SK-N-SH (cell line): ENCODE measurements around the gene CDC27. TPM values are rescaled to one million over a fixed set of nuclear protein-coding genes. Genes with fewer than 3 reads are reported as not detected.

Experiments used
- CTCF ChIA-PET: fragments of 300-600, 350-600 bp; formaldehyde crosslinking; extraction: SDS; loops from one replicate; lab custom pipeline; 2021; lab: Yijun Ruan, JAX
- POLR2A ChIA-PET: fragments of 350-600 bp; sonication (Branson Sonifier 250); formaldehyde crosslinking; extraction: SDS; loops from one replicate; lab custom pipeline; 2020; ENCODE audit warnings: antibody characterized with exemption, inconsistent platforms; lab: Yijun Ruan, JAX
- DNase-seq: peaks from one replicate; pipeline ENCODE4 v3.0.0; 2012
- H2AFZ ChIP-seq: fragments of 200-600 bp; sonication (generic); 2 replicates; pipeline ENCODE4 v1.8.1; 2016; ENCODE audit warnings: antibody characterized with exemption, mild to moderate bottlenecking, low read depth
- H3F3A ChIP-seq: fragments of 200-600 bp; sonication (generic); replicated peaks from 2 replicates; pipeline ENCODE3; 2016; ENCODE audit warnings: antibody characterized with exemption, mild to moderate bottlenecking; ENCODE audit not compliant: insufficient read depth
- H3K27ac ChIP-seq, 2 experiments: fragments of 200-500 bp in 1 of 2; fragments of 200-600 bp in 1 of 2; sonication (Bioruptor generic) in 1 of 2; sonication (generic), shearing (Covaris generic) in 1 of 2; 2 replicates each; pipeline versions ENCODE4 v1.5.1 to v1.6.1; 2014 to 2016; ENCODE audit warnings: low read depth in 2 of 2, inconsistent platforms in 1 of 2, low read length in 1 of 2, mild to moderate bottlenecking in 1 of 2, mixed read lengths in 1 of 2
- H3K27me3 ChIP-seq: fragments of 200-600 bp; sonication (generic), shearing (Covaris generic); 2 replicates; pipeline ENCODE4 v1.6.1; 2016; ENCODE audit warnings: mixed run types; ENCODE audit not compliant: insufficient read depth
- H3K36me3 ChIP-seq, 2 experiments: fragments of 200-500 bp in 1 of 2; fragments of 200-600 bp in 1 of 2; sonication (Bioruptor generic) in 1 of 2; sonication (generic) in 1 of 2; replicated peaks in 1 of 2; 2 replicates each; pipeline versions ENCODE3 to v1.5.1; 2014 to 2016; ENCODE audit warnings: low read length in 1 of 2, mild to moderate bottlenecking in 1 of 2; ENCODE audit not compliant: insufficient read depth in 2 of 2, control insufficient read depth in 1 of 2
- H3K4me1 ChIP-seq, 2 experiments: fragments of 200-500 bp in 1 of 2; fragments of 200-600 bp in 1 of 2; sonication (Bioruptor generic) in 1 of 2; sonication (generic), shearing (Covaris generic) in 1 of 2; 2 replicates each; pipeline versions ENCODE4 v1.5.1 to v1.6.1; 2014 to 2016; ENCODE audit warnings: low read depth in 1 of 2, low read length in 1 of 2, mixed run types in 1 of 2; ENCODE audit not compliant: insufficient read depth in 2 of 2, control insufficient read depth in 1 of 2
- H3K4me2 ChIP-seq: fragments of 200-600 bp; sonication (generic), shearing (Covaris generic); 2 replicates; pipeline ENCODE4 v1.6.1; 2017; ENCODE audit warnings: mixed run types
- H3K4me3 ChIP-seq, 2 experiments: fragments of 200-500 bp in 1 of 2; fragments of 200-600 bp in 1 of 2; sonication (Bioruptor generic) in 1 of 2; sonication (generic), shearing (Covaris generic) in 1 of 2; 2 replicates each; pipeline versions ENCODE4 v1.5.1 to v1.8.1; 2014 to 2016; ENCODE audit warnings: low read depth in 2 of 2, inconsistent platforms in 1 of 2, low read length in 1 of 2, mild to moderate bottlenecking in 1 of 2, mixed read lengths in 1 of 2, moderate library complexity in 1 of 2
- H3K79me2 ChIP-seq: fragments of 200-600 bp; sonication (generic); 2 replicates; pipeline ENCODE4 v1.8.1; 2017; ENCODE audit warnings: mild to moderate bottlenecking; ENCODE audit not compliant: insufficient read depth
- H3K9ac ChIP-seq: fragments of 200-600 bp; sonication (generic); 2 replicates; pipeline ENCODE4 v1.6.1; 2017; ENCODE audit warnings: mixed run types
- H3K9me2 ChIP-seq: fragments of 200-600 bp; sonication (generic); 2 replicates; pipeline ENCODE4 v1.6.1; 2017; ENCODE audit warnings: mixed run types
- H3K9me3 ChIP-seq: fragments of 200-600 bp; sonication (generic); 2 replicates; pipeline ENCODE4 v1.6.1; 2017; ENCODE audit warnings: mixed run types, mild to moderate bottlenecking, moderate library complexity
- H4K20me1 ChIP-seq: fragments of 200-600 bp; sonication (generic); 2 replicates; pipeline ENCODE4 v1.6.1; 2017; ENCODE audit warnings: mild to moderate bottlenecking, mixed run types; ENCODE audit not compliant: insufficient read depth
- CTCF ChIP-seq: fragments of 200-600 bp; sonication (generic); IDR thresholded peaks from 2 replicates; pipeline ENCODE4 v1.6.1; 2017; ENCODE audit warnings: antibody characterized with exemption, mild to moderate bottlenecking, moderate library complexity
- ELF1 ChIP-seq: IDR thresholded peaks from 2 replicates; pipeline ENCODE4 v1.4.0; 2012
- EZH2phosphoT487 ChIP-seq: fragments of 200-600 bp; sonication (generic); IDR thresholded peaks from 2 replicates; pipeline ENCODE4 v1.6.1; 2017; ENCODE audit warnings: low read depth, mixed run types, mild to moderate bottlenecking, antibody characterized with exemption, moderate library complexity, borderline replicate concordance
- FOSL2 ChIP-seq: IDR thresholded peaks from 2 replicates; pipeline ENCODE4 v1.4.0; 2012; ENCODE audit warnings: low read depth, mild to moderate bottlenecking, moderate library complexity, borderline replicate concordance
- FOXJ3 ChIP-seq: sonication (generic); formaldehyde crosslinking; IDR thresholded peaks from 2 replicates; pipeline ENCODE4 v1.5.1; 2020; ENCODE audit warnings: mild to moderate bottlenecking, missing genetic modification reagents
- FOXM1 ChIP-seq: IDR thresholded peaks from 2 replicates; pipeline ENCODE4 v1.4.0; 2012; ENCODE audit warnings: low read depth, mild to moderate bottlenecking
- GATA2 ChIP-seq: sonication (generic); formaldehyde crosslinking; IDR thresholded peaks from 2 replicates; pipeline ENCODE4 v1.5.0; 2020; ENCODE audit warnings: mild to moderate bottlenecking, missing genetic modification reagents
- JUND ChIP-seq: IDR thresholded peaks from 2 replicates; pipeline ENCODE4 v1.4.0; 2012
- MXI1 ChIP-seq: IDR thresholded peaks from 2 replicates; pipeline ENCODE4 v1.6.1; 2012; ENCODE audit warnings: mild to moderate bottlenecking, low read depth, low read length, improper control_type of control experiment
- PBX3 ChIP-seq: IDR thresholded peaks from 2 replicates; pipeline ENCODE4; 2012
- RCOR1 ChIP-seq: fragments of 150-350 bp; IDR thresholded peaks from 2 replicates; pipeline ENCODE4 v1.6.1; 2017; ENCODE audit warnings: antibody characterized with exemption, low read length
- RFX5 ChIP-seq: IDR thresholded peaks from 2 replicates; pipeline ENCODE4 v1.6.1; 2012; ENCODE audit warnings: mild to moderate bottlenecking, improper control_type of control experiment, low read length
- SMC3 ChIP-seq: IDR thresholded peaks from 2 replicates; pipeline ENCODE4 v1.6.1; 2012; ENCODE audit warnings: low read depth, low read length, improper control_type of control experiment
- TAF1 ChIP-seq: IDR thresholded peaks from 2 replicates; pipeline ENCODE4 v1.6.1; 2012; ENCODE audit warnings: low read depth, mild to moderate bottlenecking, low read length, moderate library complexity, borderline replicate concordance
- TCF12 ChIP-seq: IDR thresholded peaks from 2 replicates; pipeline ENCODE4 v1.4.0; 2012
- TEAD4 ChIP-seq: IDR thresholded peaks from 2 replicates; pipeline ENCODE4 v1.4.0; 2012; ENCODE audit warnings: mild to moderate bottlenecking, borderline replicate concordance; ENCODE audit not compliant: insufficient read depth
- USF1 ChIP-seq: IDR thresholded peaks from 2 replicates; pipeline ENCODE4 v1.4.0; 2012; ENCODE audit warnings: low read depth, borderline replicate concordance
- ZBTB33 ChIP-seq: IDR thresholded peaks from 2 replicates; pipeline ENCODE4 v1.4.0; 2012; ENCODE audit warnings: low read depth, borderline replicate concordance
- WGBS: methylation state at CpG from one replicate; pipeline ENCODE4 v1.1.6; 2017; ENCODE audit warnings: low lambda C conversion rate; 5-methylcytosine and 5-hydroxymethylcytosine counted together
- polyA plus RNA-seq, 3 experiments: library from polyadenylated mRNA; depleted of rRNA; stranded (reverse); fragments of >200 nt; gene quantifications; 2 replicates each; pipeline ENCODE4 v1.2.3, GENCODE V29; 2012

Gene CDC27
- polyA plus RNA-seq, 1 of the 3 experiments (the other 2 are of a cell fraction): 44.3 TPM

- H3K9ac ChIP-seq: no peak overlapping the region
- no peaks in the 10 kb centered on the region for H3K36me3 ChIP-seq
- no peaks in the 10 kb centered on the region for H4K20me1 ChIP-seq
- TF ChIP-seq RCOR1 (no peak), FOSL2 (no peak), TAF1 (no peak), FOXJ3 (CRISPR knock-in tag) (no peak), FOXM1 (no peak), TCF12 (no peak), ZBTB33 (no peak), CTCF (no peak), USF1 (no peak), PBX3 (no peak), MXI1 (no peak), RFX5 (no peak), EZH2phosphoT487 (no peak), JUND (no peak), GATA2 (CRISPR knock-in tag) (no peak), SMC3 (no peak), TEAD4 (no peak), ELF1 (no peak)
- TF ChIP-seq, all 33 proteins: peak for 0
- H3K9me3 ChIP-seq: 0 out of 2 replicates have a peak, but pooled peaks cover 7% of the 10 kb centered on the region
- H3K4me2 ChIP-seq: no peak overlapping the region
- no peaks in the 10 kb centered on the region for H3K4me1 ChIP-seq
- H3K9me2 ChIP-seq: peaks cover 4% of the 10 kb centered on the region; the same call in 1 of the 2 replicates
- CTCF ChIA-PET: no interaction called here
- no peak overlapping the region for H3K4me3 ChIP-seq
- WGBS: 67% methylated on average over 6 of the region's 6 CpGs
- H3K27ac ChIP-seq: no peak overlapping the region
- no peaks in the 10 kb centered on the region for H3F3A ChIP-seq
- no peak overlapping the region for H2AFZ ChIP-seq
- POLR2A ChIA-PET: interaction anchor here (0.6 kb wide), 1 partner anchor 445 kb away, joined by 3 read pairs; no protein-coding TSS in a partner anchor
- DNase-seq: no peak
- H3K79me2 ChIP-seq: no peaks in the 10 kb centered on the region
- H3K27me3 ChIP-seq: no peaks in the 10 kb centered on the region
Observed at GRCh38 chr17:47204722-47205418, 15.8 kb upstream of the CDC27 start.
